NCI-H146 (cell line): ENCODE measurements around the gene SULT1A3.
"Not testable (repeated sequence)": the region's sequence is repeated elsewhere in the genome, so short reads cannot be mapped to it uniquely, and the experiment has no call there.

Experiments
- DNase-seq: peaks from one replicate; lab custom pipeline; 2025; lab: John Stamatoyannopoulos, UW

The SULT1A3 gene

GRCh38 chr16:30186782-30187555, 12.1 kb upstream of the SULT1A3 start:
- DNase-seq: no peak

- DNase-seq: no peak
Observed at GRCh38 chr16:30187556-30187865, 11.5 kb upstream of the SULT1A3 start.

- no peak for DNase-seq
Observed at GRCh38 chr16:30187971-30188561, 11.0 kb upstream of the SULT1A3 start.

- not testable (repeated sequence) for DNase-seq
Observed at GRCh38 chr16:30191158-30191557, 7.9 kb upstream of the SULT1A3 start.

GRCh38 chr16:30193098-30193497, 6.0 kb upstream of the SULT1A3 start:
- DNase-seq: not testable (repeated sequence)

GRCh38 chr16:30193615-30194014, 5.4 kb upstream of the SULT1A3 start, which contains the start of the genes BOLA2B and SLX1A:
Gene BOLA2B (minus strand): TSS chr16:30193666. CDS start chr16:30193595, 71 bp downstream.
Gene SLX1A (plus strand): TSS chr16:30193875. CDS start chr16:30194085, 210 bp downstream.
- not testable (repeated sequence) for DNase-seq

GRCh38 chr16:30194172-30194925, 4.7 kb upstream of the SULT1A3 start:
- DNase-seq: not testable (repeated sequence)

GRCh38 chr16:30197001-30197400, 2.1 kb upstream of the SULT1A3 start:
- not testable (repeated sequence) for DNase-seq

- not testable (repeated sequence) for DNase-seq
Observed at GRCh38 chr16:30199608-30200343, 721 bp downstream of the SULT1A3 start.

GRCh38 chr16:30205541-30206236, 6.6 kb downstream of the SULT1A3 start:
- not testable (repeated sequence) for DNase-seq

GRCh38 chr16:30206252-30206651, 7.2 kb downstream of the SULT1A3 start:
- DNase-seq: not testable (repeated sequence)

GRCh38 chr16:30207063-30207704, 8.1 kb downstream of the SULT1A3 start:
- not testable (repeated sequence) for DNase-seq

- not testable (repeated sequence) for DNase-seq
Observed at GRCh38 chr16:30209032-30209431, 10.0 kb downstream of the SULT1A3 start.

GRCh38 chr16:30211414-30211813, 12.4 kb downstream of the SULT1A3 start:
- not testable (repeated sequence) for DNase-seq

GRCh38 chr16:30217082-30217481, 18.0 kb downstream of the SULT1A3 start:
- DNase-seq: not testable (repeated sequence)

GRCh38 chr16:30248379-30248778, 49.3 kb downstream of the SULT1A3 start, which contains the start of gene NPIPB13:
Gene NPIPB13 (minus strand): TSS chr16:30248479. CDS start chr16:30245573, 2,906 bp downstream.
- not testable (repeated sequence) for DNase-seq
